Fibroblast of skin of right biceps (primary cell): Measurements from ENCODE around the gene COX8C.
"Not testable (repeated sequence)": the region's sequence is repeated elsewhere in the genome, so short reads cannot be mapped to it uniquely, and the experiment has no call there.

ENCODE experiments used
- DNase-seq: peaks from one replicate; pipeline ENCODE4 v3.0.0-alpha.2; 2013

The COX8C gene

DNA sequence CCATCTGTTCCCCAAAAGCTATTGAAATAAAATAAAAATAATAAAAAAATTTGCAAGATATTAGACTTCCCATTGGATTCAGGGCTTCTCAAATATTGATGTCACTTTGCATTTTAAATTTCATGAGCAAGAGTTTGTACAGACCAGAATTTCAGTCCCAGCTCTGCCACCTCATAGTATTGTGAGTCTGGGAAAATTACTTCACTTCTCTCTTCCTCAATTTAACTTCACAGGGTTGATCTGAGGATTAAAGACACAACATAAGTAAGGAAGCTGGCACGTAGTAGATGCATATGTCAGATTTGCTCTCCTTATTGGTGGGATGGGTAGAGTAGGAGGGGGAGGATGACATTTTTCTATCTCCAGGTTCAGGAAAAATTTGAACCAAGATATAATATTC, 32.8 kb downstream of the COX8C start:
- DNase-seq = no peak

DNA sequence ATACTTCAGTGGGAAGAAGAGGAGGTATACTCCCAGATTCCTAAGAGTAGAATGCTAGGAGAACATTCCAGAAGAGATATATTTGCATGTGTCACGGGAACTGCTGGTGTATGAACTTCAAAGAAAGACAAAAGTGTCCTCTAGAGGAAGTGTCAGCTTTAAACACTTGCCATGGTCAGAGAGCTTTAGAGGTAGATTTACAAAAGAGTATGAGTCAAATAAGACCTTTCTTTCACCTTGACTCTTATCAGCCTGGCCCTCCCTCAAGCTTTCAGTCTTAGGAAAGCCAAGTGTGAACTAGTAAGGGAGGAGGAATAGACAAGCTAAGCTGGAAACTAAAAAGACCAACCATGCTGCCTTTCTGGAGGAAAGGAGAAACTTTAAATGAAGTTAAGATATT, 34.7 kb downstream of the COX8C start:
- DNase-seq = no peak

DNA sequence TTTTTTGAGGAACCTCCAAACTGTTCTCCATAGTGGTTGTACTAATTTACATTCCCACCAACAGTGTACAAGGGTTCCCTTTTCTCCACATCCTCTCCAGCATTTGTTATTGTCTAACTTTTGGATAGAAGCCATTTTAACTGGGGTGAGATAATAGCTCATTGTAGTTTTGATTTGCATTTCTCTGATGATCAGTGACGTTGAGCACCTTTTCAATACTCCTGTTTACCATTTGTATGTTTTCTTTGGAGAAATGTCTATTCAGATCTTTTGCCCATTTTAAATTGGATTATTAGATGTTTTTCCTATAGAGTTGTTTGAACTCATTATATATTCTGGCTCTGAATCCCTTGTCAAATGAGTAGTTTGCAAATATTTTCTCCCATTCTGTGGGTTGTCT, 37.3 kb downstream of the COX8C start:
- DNase-seq = not testable (repeated sequence)

DNA sequence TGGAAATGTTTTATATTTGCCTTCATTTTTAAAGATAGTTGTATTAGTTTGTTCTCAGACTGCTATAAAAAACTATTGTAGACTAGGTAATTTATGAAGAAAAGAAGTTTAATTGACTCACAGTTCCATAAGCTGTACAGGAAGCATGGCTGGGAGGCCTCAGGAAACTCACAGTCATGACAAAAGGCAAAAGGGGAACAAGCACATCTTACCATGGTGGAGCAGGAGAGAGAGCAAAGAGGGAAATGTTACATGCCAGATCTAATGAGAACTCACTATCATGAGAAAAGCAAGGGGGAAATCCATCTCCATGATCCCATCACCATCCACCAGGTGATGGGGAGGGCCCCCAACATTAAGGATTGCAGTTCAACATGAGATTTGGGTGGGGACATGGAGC, 48.2 kb downstream of the COX8C start:
- no peak for DNase-seq

DNA sequence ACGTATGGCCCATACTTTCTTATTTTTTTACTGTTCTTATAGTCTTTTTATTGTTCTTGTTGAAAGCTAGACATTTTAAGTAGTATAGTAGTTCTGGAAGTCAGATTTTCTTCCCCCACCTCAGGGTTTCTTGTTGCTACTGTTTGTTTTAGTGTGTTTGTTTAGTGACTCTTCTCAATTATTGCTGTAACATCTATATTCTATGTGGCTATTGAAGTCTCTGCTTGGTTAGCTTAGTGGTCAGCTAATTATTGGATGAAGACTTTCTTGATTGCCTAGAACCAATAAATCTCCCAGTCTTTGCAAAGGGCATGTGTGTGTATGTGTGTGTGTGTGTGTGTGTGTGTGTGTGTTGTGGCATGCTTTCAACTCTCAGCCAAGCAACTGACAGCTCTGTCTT, 49.5 kb downstream of the COX8C start:
- no peak for DNase-seq
